ENCODE data around the gene FAM53C. TPM values are rescaled to one million over a fixed set of nuclear protein-coding genes. Genes with fewer than 3 reads are reported as not detected.

The FAM53C gene
- total RNA-seq, 1 experiment from 2014 or later: 36.4 TPM

DNA sequence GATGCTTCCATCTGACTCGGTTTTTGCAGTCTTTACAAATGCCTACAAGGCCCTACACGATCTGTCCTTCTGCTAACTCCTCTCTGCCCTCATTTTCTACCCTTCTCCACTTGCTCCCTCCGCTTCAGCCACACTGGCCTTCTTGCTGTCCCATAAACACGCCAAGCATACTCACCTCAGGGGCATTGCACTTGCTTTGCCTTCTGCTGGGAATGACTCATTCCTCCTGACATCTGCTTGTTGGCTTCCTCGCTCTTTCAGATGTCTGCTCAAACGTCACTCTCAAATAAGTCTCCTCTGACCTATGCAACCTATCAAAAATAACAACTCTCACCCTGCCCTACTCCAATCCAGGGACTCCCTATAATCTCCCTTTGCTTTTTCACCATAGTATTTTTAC lies 34.7 kb upstream of the FAM53C start:
- TF ChIP-seq SIN3A (IDR thresholded peaks at IDR 0.05; ENCODE audit: low read depth) (no peak), SRF (IDR thresholded peaks at IDR 0.05; ENCODE audit: low read depth) (no peak), ELF1 (IDR thresholded peaks at IDR 0.05; ENCODE audit: borderline replicate concordance, low read depth) (no peak), CEBPB (IDR thresholded peaks at IDR 0.05; ENCODE audit: low read depth) (no peak), ZNF274 (IDR thresholded peaks at IDR 0.05; ENCODE audit: low read depth, low read length) (no peak)
- TF ChIP-seq, protein P1, sequence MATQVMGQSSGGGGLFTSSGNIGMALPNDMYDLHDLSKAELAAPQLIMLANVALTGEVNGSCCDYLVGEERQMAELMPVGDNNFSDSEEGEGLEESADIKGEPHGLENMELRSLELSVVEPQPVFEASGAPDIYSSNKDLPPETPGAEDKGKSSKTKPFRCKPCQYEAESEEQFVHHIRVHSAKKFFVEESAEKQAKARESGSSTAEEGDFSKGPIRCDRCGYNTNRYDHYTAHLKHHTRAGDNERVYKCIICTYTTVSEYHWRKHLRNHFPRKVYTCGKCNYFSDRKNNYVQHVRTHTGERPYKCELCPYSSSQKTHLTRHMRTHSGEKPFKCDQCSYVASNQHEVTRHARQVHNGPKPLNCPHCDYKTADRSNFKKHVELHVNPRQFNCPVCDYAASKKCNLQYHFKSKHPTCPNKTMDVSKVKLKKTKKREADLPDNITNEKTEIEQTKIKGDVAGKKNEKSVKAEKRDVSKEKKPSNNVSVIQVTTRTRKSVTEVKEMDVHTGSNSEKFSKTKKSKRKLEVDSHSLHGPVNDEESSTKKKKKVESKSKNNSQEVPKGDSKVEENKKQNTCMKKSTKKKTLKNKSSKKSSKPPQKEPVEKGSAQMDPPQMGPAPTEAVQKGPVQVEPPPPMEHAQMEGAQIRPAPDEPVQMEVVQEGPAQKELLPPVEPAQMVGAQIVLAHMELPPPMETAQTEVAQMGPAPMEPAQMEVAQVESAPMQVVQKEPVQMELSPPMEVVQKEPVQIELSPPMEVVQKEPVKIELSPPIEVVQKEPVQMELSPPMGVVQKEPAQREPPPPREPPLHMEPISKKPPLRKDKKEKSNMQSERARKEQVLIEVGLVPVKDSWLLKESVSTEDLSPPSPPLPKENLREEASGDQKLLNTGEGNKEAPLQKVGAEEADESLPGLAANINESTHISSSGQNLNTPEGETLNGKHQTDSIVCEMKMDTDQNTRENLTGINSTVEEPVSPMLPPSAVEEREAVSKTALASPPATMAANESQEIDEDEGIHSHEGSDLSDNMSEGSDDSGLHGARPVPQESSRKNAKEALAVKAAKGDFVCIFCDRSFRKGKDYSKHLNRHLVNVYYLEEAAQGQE (IDR thresholded peaks at IDR 0.05; ENCODE audit: low read depth): no peak
- ATAC-seq (0 out of 2 replicates have a peak, but pooled peaks have one; percentile 44), DNase-seq (ENCODE audit: low read depth, low spot score) (no peak)
- H3K79me2 ChIP-seq (ENCODE audit: insufficient read depth, low read length): no peaks in the 10 kb centered on the region
- H2AFZ ChIP-seq (ENCODE audit: low read depth, low read length, poor library complexity, severe bottlenecking): no peak overlapping the region
- POLR2A ChIA-PET: no interaction called here
- H3K9me2 ChIP-seq (ENCODE audit: insufficient read depth): no peaks in the 10 kb centered on the region
- H3K9ac ChIP-seq (ENCODE audit: low read length): no peak overlapping the region
- intact Hi-C loops (cut with micrococcal nuclease): no loop called here
- no peaks in the 10 kb centered on the region for H4K20me1 ChIP-seq (ENCODE audit: insufficient read depth)
- H3K27ac ChIP-seq (ENCODE audit: low read depth, low read length): no peak overlapping the region
- RAD21 ChIA-PET (ENCODE audit: low non-redundant PET in 1 of 2, low total read pairs in 2 of 2, uncharacterized antibody in 2 of 2, unreplicated experiment in 2 of 2): no interaction called here
- no peaks in the 10 kb centered on the region for H3K36me3 ChIP-seq (ENCODE audit: control insufficient read depth in 1 of 2, insufficient read depth in 2 of 2, low read length in 2 of 2)
- BruUV-seq (replicated peaks): no TSS peak
- H3K27me3 ChIP-seq (ENCODE audit: insufficient read depth, low read length): no peaks in the 10 kb centered on the region
- CTCF ChIA-PET: no interaction called here
- H3K4me1 ChIP-seq (ENCODE audit: control insufficient read depth in 1 of 2, insufficient read depth in 2 of 2, low read length in 2 of 2): peaks cover 0 to 11% of the 10 kb centered on the region in 2 experiments; a peak in 1 of 4 replicates
- no peaks in the 10 kb centered on the region for H3K9me3 ChIP-seq (ENCODE audit: control insufficient read depth in 1 of 2, insufficient read depth in 1 of 2, low read depth in 1 of 2, low read length in 2 of 2)
- H3K4me2 ChIP-seq (ENCODE audit: low read length): no peak overlapping the region
- no peak overlapping the region for H3K4me3 ChIP-seq (replicated peaks in 1 of 2; ENCODE audit: low read depth in 1 of 2, low read length in 2 of 2)

DNA sequence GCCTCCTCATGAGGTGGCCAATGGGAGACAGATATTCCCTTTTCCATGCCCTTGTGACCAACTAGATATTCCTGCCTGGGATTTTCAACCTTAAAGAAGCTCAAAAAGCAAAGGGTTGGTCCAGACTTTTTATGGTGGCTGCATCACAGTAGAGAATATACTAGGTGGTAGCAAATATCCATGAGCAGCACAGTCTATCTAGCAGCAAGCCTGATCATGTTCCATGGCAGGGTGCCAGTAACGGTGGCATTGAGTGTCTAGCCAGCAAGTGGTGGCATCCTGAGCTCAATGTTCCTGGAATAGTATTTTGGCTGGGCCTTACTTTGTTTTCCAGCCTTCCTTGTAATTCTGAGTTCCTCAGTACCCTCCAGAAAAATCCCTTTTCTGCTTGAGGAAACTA lies 32.3 kb upstream of the FAM53C start:
- ATAC-seq (no peak), DNase-seq (ENCODE audit: low read depth, low spot score) (no peak)
- H3K27ac ChIP-seq (ENCODE audit: low read depth, low read length): no peak overlapping the region
- no peaks in the 10 kb centered on the region for H4K20me1 ChIP-seq (ENCODE audit: insufficient read depth)
- no peaks in the 10 kb centered on the region for H3K36me3 ChIP-seq (ENCODE audit: control insufficient read depth in 1 of 2, insufficient read depth in 2 of 2, low read length in 2 of 2)
- ChIA-PET CTCF (interaction anchor here (0.5 kb wide), 1 partner anchor 9 kb away, joined by 3 read pairs; no protein-coding TSS in a partner anchor), RAD21 (ENCODE audit: low non-redundant PET in 1 of 2, low total read pairs in 2 of 2, uncharacterized antibody in 2 of 2, unreplicated experiment in 2 of 2) (no interaction called here), POLR2A (no interaction called here)
- H3K9me2 ChIP-seq (ENCODE audit: insufficient read depth): no peaks in the 10 kb centered on the region
- H3K79me2 ChIP-seq (ENCODE audit: insufficient read depth, low read length): no peaks in the 10 kb centered on the region
- no peak overlapping the region for H3K9ac ChIP-seq (ENCODE audit: low read length)
- H2AFZ ChIP-seq (ENCODE audit: low read depth, low read length, poor library complexity, severe bottlenecking): no peak overlapping the region
- H3K4me3 ChIP-seq (replicated peaks in 1 of 2; ENCODE audit: low read depth in 1 of 2, low read length in 2 of 2): no peak overlapping the region
- intact Hi-C loops (cut with micrococcal nuclease): no loop called here
- BruUV-seq (replicated peaks): no TSS peak
- no peaks in the 10 kb centered on the region for H3K9me3 ChIP-seq (ENCODE audit: control insufficient read depth in 1 of 2, insufficient read depth in 1 of 2, low read depth in 1 of 2, low read length in 2 of 2)
- no peak overlapping the region for H3K4me2 ChIP-seq (ENCODE audit: low read length)
- H3K4me1 ChIP-seq (ENCODE audit: control insufficient read depth in 1 of 2, insufficient read depth in 2 of 2, low read length in 2 of 2): peaks cover 0 to 11% of the 10 kb centered on the region in 2 experiments; a peak in 1 of 4 replicates
- H3K27me3 ChIP-seq (ENCODE audit: insufficient read depth, low read length): no peaks in the 10 kb centered on the region
- no peak for TF ChIP-seq JUND (IDR thresholded peaks at IDR 0.05)
- no peak for TF ChIP-seq TCF7L2 (IDR thresholded peaks at IDR 0.05; ENCODE audit: borderline replicate concordance, extremely low read depth, insufficient read depth, insufficient read length)
- TF ChIP-seq RAD21 (IDR thresholded peaks at IDR 0.05; ENCODE audit: low read depth): no peak
- TF ChIP-seq SRF (IDR thresholded peaks at IDR 0.05; ENCODE audit: low read depth): no peak
- TF ChIP-seq POLR2A (IDR thresholded peaks at IDR 0.05; ENCODE audit: borderline replicate concordance, extremely low read depth, insufficient read depth, insufficient read length): no peak
- TF ChIP-seq, protein P1 (IDR thresholded peaks at IDR 0.05; ENCODE audit: low read depth): no peak
- no peak for TF ChIP-seq ZNF274 (IDR thresholded peaks at IDR 0.05; ENCODE audit: low read depth, low read length)
- TF ChIP-seq EGR1 (IDR thresholded peaks at IDR 0.05; ENCODE audit: low read depth): no peak
- no peak for TF ChIP-seq EZH2 (IDR thresholded peaks at IDR 0.05)
